ENCODE results near the gene DDX41.

DNA sequence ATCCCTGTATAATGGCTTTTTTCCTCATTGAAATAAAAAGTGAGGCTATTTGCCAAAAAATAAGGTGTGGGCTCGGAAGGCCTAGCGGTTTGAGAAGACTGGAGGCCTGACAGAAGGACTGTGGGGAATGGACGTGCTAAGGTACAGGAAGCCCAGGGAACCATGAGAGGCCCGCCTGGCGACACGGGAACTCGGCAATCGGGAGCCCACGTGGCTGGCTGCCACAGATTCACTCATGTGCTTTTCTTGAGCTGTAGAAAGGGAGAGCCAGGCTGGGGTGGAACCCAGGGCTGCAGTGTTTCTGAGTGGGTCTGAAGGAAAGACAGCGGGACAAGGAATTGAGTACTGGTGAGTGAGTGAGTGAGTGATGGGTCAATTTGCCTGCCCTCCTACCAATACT lies 11.9 kb upstream of the DDX41 start:
- TF ChIP-seq, protein P1, sequence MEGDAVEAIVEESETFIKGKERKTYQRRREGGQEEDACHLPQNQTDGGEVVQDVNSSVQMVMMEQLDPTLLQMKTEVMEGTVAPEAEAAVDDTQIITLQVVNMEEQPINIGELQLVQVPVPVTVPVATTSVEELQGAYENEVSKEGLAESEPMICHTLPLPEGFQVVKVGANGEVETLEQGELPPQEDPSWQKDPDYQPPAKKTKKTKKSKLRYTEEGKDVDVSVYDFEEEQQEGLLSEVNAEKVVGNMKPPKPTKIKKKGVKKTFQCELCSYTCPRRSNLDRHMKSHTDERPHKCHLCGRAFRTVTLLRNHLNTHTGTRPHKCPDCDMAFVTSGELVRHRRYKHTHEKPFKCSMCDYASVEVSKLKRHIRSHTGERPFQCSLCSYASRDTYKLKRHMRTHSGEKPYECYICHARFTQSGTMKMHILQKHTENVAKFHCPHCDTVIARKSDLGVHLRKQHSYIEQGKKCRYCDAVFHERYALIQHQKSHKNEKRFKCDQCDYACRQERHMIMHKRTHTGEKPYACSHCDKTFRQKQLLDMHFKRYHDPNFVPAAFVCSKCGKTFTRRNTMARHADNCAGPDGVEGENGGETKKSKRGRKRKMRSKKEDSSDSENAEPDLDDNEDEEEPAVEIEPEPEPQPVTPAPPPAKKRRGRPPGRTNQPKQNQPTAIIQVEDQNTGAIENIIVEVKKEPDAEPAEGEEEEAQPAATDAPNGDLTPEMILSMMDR (IDR thresholded peaks at IDR 0.05): no peak
- TF ChIP-seq EP300 (IDR thresholded peaks at IDR 0.05): no peak

Data from tibial nerve (tissue), 4 donors.